ENCODE results near the gene F11.
A peak's percentile ranks its signal among the peaks of the same experiment; 100 is the strongest.
"Not testable (repeated sequence)": the region's sequence is repeated elsewhere in the genome, so short reads cannot be mapped to it uniquely, and the experiment has no call there.

F11 gene

DNA sequence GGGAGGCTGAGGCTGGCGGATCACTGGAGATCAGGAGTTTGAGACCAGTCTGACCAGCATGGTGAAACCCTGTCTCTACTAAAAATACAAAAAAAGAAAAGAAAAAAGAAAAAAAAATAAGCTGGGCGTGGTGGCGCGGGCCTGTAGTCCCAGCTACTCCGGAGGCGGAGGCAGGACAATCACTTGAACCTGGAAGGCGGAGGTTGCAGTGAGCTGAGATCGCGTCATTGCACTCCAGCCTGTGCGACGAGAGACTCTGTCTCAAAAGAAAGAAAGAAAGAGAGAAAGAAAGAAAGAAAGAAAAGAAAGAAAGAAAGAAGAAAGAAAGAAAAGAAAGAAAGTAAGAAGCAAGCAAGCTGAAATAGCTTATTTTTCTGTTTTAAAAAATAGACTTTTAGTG, 739 bp upstream of the F11 start:
- H3K4me1 Mint-ChIP-seq; ATAC-seq (replicated peaks); H3K27ac Mint-ChIP-seq; H3K36me3 Mint-ChIP-seq; H3K4me3 Mint-ChIP-seq; DNase-seq; H3K9me3 Mint-ChIP-seq: not testable (repeated sequence)
- peaks cover 16 to 19% of the 10 kb centered on the region in 2 donors for H3K27me3 Mint-ChIP-seq

DNA sequence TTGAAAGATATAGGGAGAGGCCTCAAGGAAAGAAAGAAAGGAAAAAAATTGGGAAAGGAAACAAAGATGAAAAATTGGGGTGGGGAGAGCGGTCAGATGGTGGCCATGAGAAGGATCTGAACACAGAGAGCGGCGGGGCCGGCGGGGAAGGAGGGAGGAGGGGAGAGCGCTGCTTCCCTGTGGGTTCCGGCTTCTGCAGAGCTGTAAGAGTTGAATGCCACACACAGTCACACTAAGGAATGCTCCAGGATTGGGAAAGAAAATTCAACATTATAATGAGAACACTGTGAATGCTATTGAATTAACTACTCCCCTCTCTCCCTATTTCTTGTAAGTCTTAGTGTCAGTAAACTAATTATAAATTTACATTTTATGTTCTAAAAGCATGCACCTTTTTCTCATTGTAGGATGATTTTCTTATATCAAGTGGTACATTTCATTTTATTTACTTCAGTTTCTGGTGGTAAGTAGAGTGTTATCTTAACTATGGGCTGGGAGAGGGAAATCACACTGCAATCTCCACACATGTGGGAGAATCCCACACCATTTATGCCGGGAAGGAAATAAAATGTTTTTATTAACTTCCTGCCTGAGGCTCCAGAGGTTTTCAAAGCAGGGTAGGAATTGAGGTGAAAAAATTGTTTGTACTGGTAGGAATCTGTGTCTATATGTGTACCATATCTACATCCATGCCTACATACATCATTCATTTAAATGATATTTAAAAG, 904 bp downstream of the F11 start:
- ATAC-seq (replicated peaks) = no peak
- Mint-ChIP-seq H3K9me3 (peaks cover 0 to 3% of the 10 kb centered on the region in 2 donors), H3K27ac (no peak overlapping the region), H3K4me1 (no peaks in the 10 kb centered on the region), H3K36me3 (no peaks in the 10 kb centered on the region), H3K4me3 (no peak overlapping the region), H3K27me3 (peaks cover 16 to 19% of the 10 kb centered on the region in 2 donors)
- no peak for DNase-seq

DNA sequence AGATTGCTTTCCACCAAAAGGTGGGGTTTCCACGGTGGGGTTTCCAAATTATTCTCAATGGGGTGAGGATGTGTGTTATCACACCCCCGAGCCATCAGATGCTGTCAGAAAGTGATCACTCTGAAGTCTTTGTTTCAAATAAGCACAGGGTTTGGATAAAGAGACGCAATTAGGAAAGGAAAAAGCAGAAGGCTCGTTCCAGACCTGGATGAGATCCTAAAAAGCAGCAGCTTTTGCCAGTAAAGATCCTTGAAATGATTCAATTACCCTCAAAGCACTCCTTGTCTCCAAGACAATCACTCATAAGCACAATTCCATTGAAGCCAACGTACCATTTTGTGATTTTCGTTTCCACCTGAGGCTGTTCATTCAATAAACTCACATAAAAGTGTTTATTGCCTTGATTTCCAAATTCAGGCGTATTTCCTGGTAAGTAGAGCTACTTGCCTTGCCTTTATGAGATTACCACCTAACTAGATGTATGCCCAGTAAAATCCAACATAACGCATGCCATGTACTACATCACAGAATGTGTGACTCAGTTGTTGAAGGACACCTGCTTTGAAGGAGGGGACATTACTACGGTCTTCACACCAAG, 5.2 kb downstream of the F11 start:
- Mint-ChIP-seq H3K27ac (no peak overlapping the region), H3K27me3 (peaks cover 4 to 11% of the 10 kb centered on the region in 2 donors), H3K4me3 (no peak overlapping the region), H3K9me3 (peaks cover 0 to 3% of the 10 kb centered on the region in 2 donors), H3K36me3 (no peaks in the 10 kb centered on the region), H3K4me1 (no peaks in the 10 kb centered on the region)
- ATAC-seq (replicated peaks) (no peak), DNase-seq (no peak)

DNA sequence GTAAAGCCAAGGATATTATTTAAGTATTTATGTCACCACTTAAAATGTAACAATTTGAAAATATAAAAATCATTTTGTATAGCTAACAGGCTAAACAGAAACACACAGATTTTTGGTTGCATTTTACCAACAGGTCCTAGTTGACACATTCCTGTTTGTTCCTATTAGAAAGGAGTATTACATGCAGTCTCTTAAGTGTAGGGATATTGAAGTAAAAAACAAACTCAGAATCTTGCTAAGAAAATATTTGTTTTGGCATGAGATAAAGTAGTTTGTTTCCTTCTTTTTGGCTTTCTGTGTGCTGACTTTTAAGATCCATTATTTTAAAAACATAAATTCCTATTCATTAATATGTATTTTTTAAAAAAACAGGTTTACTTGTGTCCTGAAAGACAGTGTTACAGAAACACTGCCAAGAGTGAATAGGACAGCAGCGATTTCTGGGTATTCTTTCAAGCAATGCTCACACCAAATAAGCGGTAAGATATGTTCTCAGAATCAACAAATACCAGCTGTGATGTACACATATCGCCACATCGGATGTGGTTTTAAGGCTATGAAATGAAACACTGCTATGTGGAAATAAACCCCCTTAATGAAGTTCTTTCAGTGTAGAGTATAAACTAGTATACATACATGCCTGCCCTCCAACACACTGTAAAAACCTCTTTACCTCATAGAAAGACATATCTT, 6.9 kb downstream of the F11 start:
- Mint-ChIP-seq H3K36me3 (no peaks in the 10 kb centered on the region), H3K4me1 (peaks cover 0 to 7% of the 10 kb centered on the region in 2 donors), H3K27me3 (peaks cover 0 to 4% of the 10 kb centered on the region in 2 donors), H3K9me3 (peaks cover 0 to 3% of the 10 kb centered on the region in 2 donors), H3K27ac (no peak overlapping the region), H3K4me3 (no peak overlapping the region)
- ATAC-seq (replicated peaks) = no peak
- no peak for DNase-seq

DNA sequence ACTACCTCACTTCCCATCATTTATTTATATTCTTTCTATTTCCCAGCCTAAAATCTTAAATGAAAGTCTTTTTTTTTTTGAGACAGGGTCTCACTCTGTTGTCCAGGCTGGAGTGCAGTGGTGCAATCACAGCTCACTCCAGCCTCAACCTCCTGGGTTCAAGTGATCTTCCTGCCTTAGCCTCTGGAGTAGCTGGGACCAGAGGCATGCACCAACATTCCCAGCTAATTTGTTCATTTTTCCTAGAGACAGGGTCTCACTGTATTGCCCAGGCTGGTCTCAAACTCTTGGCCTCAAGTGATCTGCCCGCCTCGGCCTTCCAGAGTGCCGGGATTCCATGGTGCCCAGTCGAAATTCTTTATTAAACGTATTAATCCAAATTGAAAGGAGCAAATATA, 7.4 kb downstream of the F11 start:
- DNase-seq; H3K36me3 Mint-ChIP-seq; H3K27ac Mint-ChIP-seq; H3K27me3 Mint-ChIP-seq; H3K4me3 Mint-ChIP-seq; H3K4me1 Mint-ChIP-seq; ATAC-seq (replicated peaks); H3K9me3 Mint-ChIP-seq: not testable (repeated sequence)

DNA sequence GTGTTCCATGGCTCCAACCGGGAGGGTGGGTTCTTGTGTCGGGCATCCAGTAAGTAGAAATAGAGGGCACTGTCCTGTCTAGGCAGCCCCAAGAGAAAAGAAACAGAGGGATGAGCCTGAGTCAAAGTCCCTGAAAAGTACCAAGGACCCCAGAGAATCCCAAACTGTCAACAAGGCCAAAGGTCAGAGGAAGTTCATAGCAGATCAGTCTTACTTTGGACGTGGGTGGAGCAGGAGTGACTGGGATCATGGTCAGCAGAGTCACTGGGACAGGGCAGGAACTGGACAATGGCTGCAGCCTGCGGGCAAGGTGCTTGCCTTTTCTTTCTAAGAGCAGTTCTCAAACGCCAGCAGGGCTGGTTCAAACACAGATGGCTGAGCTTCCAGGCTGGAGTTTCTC, 17.3 kb downstream of the F11 start:
- Mint-ChIP-seq H3K9me3 (no peaks in the 10 kb centered on the region), H3K4me3 (no peak overlapping the region), H3K36me3 (no peaks in the 10 kb centered on the region), H3K4me1 (no peaks in the 10 kb centered on the region), H3K27ac (no peak overlapping the region), H3K27me3 (peaks cover 0 to 4% of the 10 kb centered on the region in 2 donors)
- no peak for ATAC-seq (replicated peaks)
- DNase-seq = no peak

DNA sequence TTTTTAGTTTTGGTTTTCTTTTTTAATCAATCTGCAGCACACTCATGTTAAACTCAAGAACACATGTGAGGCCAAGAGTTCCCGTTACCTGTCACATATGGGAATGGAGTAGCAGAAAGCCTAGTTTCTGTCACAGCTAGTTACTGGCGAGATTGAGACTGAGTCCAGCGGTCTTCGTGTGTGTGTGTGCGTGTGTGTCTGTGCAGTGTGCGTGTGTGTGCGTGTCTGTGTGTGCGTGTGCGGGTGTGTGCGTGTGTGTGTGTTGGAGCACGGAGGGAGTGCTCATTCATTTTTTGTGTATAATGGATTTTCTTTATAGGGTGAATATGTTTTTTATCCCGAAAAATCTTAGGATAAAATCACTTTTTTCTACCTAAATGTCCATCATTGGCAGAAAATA, 19.2 kb downstream of the F11 start:
- DNase-seq = no peak

DNA sequence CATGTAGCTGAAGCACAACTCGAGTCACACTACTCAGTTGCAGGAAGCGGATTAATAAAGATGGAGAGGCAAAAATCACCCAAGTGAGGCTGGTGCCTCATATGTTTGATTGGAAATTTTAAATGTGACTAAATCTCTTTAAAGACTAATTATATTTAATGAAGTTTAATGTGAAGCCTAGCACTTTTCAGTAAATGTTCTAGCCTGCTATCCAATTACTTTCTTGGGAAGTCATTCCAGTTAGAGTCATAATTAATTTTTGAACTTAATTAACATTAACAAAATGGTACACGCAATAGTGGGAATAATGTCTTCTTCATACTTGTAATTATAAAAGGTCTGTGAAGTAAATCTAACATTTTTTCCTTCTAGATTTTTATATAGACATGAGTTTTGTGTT, 20.6 kb downstream of the F11 start:
- Mint-ChIP-seq H3K27me3 (peaks cover 0 to 4% of the 10 kb centered on the region in 2 donors), H3K36me3 (no peaks in the 10 kb centered on the region), H3K9me3 (no peaks in the 10 kb centered on the region), H3K27ac (no peak overlapping the region), H3K4me1 (no peaks in the 10 kb centered on the region), H3K4me3 (no peak overlapping the region)
- no peak for ATAC-seq (replicated peaks)
- no peak for DNase-seq

More for the DNA sequence above, 19.2 kb downstream of the F11 start:
- Mint-ChIP-seq H3K9me3 (no peaks in the 10 kb centered on the region), H3K27me3 (peaks cover 0 to 4% of the 10 kb centered on the region in 2 donors), H3K4me1 (no peaks in the 10 kb centered on the region), H3K4me3 (no peak overlapping the region), H3K27ac (no peak overlapping the region), H3K36me3 (no peaks in the 10 kb centered on the region)
- no peak for ATAC-seq (replicated peaks)

DNA sequence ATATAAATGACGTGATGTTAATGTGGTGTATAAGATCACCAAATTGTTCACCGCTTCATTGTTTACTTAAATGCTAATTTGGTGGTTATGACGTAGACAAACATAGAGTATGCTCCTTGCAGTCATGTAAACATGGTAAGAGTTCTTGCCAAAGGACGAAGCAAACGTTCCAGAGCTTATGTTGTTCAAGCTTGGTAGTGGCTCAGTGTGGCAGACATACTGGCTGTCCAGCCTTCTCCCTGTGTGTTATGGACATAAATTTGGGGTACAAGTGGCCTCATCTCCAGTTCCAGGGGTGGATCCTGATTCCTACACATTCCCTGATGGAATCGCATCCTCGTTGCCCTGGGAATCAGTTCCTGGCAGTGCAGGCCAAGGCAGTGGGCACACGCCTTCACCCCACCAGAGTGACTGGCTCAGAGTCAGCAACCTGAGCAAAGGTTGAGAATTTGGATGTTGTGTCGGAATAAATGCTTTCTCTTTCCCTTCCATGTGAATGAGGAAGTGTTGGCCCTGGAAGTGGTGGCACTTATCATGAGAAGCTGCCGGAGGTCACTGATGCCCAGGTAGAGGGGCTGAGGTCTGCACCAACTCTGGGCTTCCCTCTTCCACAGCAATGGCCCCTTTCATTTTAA, 25.4 kb downstream of the F11 start:
- no peaks in the 10 kb centered on the region for H3K9me3 Mint-ChIP-seq

DNA sequence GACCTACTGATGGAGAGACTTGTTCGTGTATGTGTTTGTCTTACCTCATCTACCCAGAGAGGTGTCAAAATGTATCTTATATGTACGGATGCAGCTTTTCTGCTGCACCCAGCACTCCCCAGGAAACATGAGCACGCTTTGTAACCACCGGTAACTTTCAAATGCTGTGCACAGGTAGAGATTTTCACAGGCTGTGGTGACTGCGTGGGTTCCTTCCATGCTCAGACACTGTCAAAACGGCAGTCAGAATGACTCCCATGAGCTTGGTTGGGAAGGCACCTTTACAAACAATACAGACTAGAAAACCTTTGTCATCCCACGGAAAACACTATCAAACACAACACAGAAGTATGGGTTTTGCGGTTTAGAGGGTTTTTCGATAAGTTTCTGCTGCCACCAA, 28.2 kb downstream of the F11 start:
- ATAC-seq (replicated peaks) = no peak
- Mint-ChIP-seq H3K9me3 (peaks cover 0 to 3% of the 10 kb centered on the region in 2 donors), H3K27ac (no peak overlapping the region), H3K36me3 (no peaks in the 10 kb centered on the region), H3K4me3 (no peak overlapping the region), H3K4me1 (peaks cover 4 to 7% of the 10 kb centered on the region in 2 donors), H3K27me3 (peaks cover 18 to 34% of the 10 kb centered on the region in 2 donors)
- DNase-seq = no peak

More for the DNA sequence above, 25.4 kb downstream of the F11 start:
- Mint-ChIP-seq H3K27me3 (peaks cover 8 to 9% of the 10 kb centered on the region in 2 donors), H3K4me3 (no peak overlapping the region), H3K4me1 (no peaks in the 10 kb centered on the region), H3K36me3 (no peaks in the 10 kb centered on the region), H3K27ac (no peak overlapping the region)
- ATAC-seq (replicated peaks) (no peak), DNase-seq (no peak)

DNA sequence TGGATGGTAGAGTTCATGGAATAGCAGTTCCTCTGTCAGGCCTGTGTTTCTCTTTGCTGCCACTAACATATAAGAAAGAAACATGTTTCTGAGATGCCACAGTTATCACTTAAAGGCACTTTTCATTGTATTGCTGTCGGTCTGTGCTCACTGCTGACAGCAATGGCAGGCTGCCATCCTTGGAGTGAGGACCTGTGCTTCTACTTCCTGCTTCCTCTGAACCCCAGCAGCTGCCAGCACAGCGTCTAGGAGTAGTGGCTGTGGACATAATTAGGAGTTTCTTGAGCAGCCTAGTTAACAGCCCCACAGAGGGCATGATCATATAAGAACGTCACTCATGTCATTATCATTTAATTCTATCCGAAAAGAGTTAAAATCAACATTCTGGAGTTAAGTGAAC, 30.5 kb downstream of the F11 start:
- H3K27ac Mint-ChIP-seq = no peak overlapping the region
- H3K36me3 Mint-ChIP-seq = no peaks in the 10 kb centered on the region
- peaks cover 4 to 7% of the 10 kb centered on the region in 2 donors for H3K4me1 Mint-ChIP-seq

DNA sequence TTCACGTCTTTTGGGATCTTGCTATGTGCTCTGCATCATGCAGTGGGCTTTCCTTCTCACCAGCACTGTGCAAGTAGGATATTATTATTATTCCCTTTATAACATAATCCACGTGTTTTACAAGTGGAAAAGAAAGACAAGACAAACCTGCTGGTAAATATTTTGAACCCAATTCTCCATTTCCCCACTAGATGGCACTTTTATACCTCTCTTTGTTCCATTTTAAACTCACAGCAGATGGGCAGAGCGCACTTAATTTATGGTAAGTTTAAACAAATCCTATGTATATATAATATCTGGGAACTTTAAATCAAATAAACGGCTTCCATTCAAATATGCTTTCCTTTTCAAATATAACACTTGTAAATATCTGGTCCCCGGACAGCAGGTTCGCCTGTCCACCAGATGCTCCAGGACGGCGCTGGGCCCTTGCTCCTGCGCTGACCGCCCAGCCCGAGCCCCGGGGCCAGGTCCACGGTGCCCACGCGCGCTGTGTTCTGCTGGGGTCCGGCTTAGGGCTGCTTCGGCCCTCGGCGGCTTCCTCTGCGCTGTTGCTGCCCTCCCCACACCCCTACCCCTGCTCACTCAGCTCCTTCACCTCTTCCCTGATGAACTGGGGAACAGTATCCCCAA, 31.1 kb downstream of the F11 start:
- H3K27me3 Mint-ChIP-seq = peaks cover 23 to 44% of the 10 kb centered on the region in 2 donors
- ATAC-seq (replicated peaks) (peak in 1 of 2 donors; percentile 7), DNase-seq (no peak)
- no peak overlapping the region for H3K4me3 Mint-ChIP-seq
- peaks cover 4 to 7% of the 10 kb centered on the region in 2 donors for H3K4me1 Mint-ChIP-seq
- no peaks in the 10 kb centered on the region for H3K36me3 Mint-ChIP-seq
- no peak overlapping the region for H3K27ac Mint-ChIP-seq
- peaks cover 0 to 3% of the 10 kb centered on the region in 2 donors for H3K9me3 Mint-ChIP-seq

More for the DNA sequence above, 30.5 kb downstream of the F11 start:
- H3K9me3 Mint-ChIP-seq = peaks cover 0 to 3% of the 10 kb centered on the region in 2 donors
- no peak overlapping the region for H3K4me3 Mint-ChIP-seq
- ATAC-seq (replicated peaks) = no peak
- H3K27me3 Mint-ChIP-seq = peaks cover 23 to 44% of the 10 kb centered on the region in 2 donors
- DNase-seq = no peak

DNA sequence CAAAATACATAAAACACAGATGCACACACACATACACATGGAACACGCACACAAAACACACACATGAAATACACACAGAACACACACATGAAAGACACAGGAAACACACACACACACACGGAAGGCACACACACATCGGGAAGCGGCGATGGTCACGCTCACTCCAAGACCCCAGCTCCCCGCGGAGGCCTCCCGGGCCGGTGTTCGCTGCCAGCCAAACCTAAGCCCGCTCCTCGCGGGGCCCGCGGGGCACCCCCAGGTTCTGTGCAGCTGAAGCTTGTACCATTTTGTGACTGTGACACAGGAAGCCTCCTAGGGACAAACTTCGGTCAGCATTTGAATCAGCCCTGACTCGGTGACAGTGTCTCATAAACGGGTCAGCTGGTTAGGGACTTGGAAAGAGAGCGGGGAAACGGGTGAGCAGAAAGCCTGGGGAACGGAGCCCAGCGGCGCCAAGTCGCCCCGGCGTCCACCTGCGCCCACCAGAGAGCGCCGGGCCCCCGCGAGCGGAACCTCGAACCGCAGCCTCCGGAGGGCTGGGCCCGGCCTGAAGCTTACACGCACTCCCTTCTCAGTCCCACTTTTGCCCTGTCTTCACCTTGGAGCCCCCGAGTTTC, 32.1 kb downstream of the F11 start:
- peaks cover 26 to 44% of the 10 kb centered on the region in 2 donors for H3K27me3 Mint-ChIP-seq
- no peaks in the 10 kb centered on the region for H3K36me3 Mint-ChIP-seq
- ATAC-seq (replicated peaks) = no peak
- DNase-seq = no peak
- H3K4me1 Mint-ChIP-seq = peaks cover 4 to 7% of the 10 kb centered on the region in 2 donors
- no peak overlapping the region for H3K4me3 Mint-ChIP-seq
- no peak overlapping the region for H3K27ac Mint-ChIP-seq
- H3K9me3 Mint-ChIP-seq = peaks cover 0 to 3% of the 10 kb centered on the region in 2 donors

DNA sequence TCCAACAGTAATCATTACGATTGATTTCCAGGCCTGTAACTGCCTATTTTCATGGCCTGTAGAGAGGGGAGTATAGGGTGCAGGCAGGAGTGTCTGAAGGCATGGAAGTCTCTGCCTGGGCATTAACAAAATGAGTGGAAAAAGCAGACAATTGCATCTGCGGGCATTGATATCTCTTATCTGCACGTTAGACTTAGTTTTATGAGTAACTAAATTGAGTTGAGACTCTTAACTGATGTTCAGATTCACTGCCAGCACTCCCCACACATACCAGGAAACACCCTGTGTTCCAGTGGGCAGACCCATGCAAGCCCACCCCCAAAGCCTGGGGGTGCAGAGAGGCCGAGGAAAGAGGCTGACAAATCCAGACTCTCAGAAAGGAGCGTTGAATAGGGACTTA, 33.3 kb downstream of the F11 start:
- no peak for DNase-seq
- H3K4me1 Mint-ChIP-seq = peaks cover 4 to 7% of the 10 kb centered on the region in 2 donors

More for the DNA sequence above, 33.3 kb downstream of the F11 start:
- H3K27ac Mint-ChIP-seq = no peak overlapping the region
- H3K4me3 Mint-ChIP-seq = no peak overlapping the region
- H3K36me3 Mint-ChIP-seq = no peaks in the 10 kb centered on the region
- peaks cover 28 to 38% of the 10 kb centered on the region in 2 donors for H3K27me3 Mint-ChIP-seq
- peaks cover 0 to 3% of the 10 kb centered on the region in 2 donors for H3K9me3 Mint-ChIP-seq
- ATAC-seq (replicated peaks) = no peak
